ENCODE data around the gene DMD.

Gene DMD

DNA sequence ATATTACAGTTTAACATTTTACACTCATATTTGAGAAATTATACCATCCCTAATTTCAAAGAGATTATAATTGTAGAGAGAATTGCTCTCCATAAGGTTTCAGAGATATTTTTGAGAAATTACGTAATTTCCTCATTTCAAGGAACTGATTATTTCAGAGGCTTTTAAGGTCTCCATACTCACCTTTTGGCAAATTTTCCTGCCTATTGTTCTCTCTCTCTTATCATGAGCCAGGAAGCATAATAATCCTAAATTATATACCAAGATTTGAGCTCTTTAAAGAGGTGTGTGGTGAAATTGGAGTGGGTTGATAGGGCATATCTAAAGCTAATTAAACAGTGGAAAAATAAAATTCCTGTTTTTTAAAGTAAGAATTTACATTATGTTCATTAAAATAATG lies 1890.6 kb downstream of the DMD start:
- no peak for DNase-seq (ENCODE audit: low read depth)
- TF ChIP-seq, protein P1, sequence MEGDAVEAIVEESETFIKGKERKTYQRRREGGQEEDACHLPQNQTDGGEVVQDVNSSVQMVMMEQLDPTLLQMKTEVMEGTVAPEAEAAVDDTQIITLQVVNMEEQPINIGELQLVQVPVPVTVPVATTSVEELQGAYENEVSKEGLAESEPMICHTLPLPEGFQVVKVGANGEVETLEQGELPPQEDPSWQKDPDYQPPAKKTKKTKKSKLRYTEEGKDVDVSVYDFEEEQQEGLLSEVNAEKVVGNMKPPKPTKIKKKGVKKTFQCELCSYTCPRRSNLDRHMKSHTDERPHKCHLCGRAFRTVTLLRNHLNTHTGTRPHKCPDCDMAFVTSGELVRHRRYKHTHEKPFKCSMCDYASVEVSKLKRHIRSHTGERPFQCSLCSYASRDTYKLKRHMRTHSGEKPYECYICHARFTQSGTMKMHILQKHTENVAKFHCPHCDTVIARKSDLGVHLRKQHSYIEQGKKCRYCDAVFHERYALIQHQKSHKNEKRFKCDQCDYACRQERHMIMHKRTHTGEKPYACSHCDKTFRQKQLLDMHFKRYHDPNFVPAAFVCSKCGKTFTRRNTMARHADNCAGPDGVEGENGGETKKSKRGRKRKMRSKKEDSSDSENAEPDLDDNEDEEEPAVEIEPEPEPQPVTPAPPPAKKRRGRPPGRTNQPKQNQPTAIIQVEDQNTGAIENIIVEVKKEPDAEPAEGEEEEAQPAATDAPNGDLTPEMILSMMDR (conservative IDR thresholded peaks at IDR 0.05; ENCODE audit: control insufficient read depth, insufficient read depth, low read depth, low read length): no peak
- no peak overlapping the region for H3K4me3 ChIP-seq (ENCODE audit: control insufficient read depth, low read depth, low read length)

DNA sequence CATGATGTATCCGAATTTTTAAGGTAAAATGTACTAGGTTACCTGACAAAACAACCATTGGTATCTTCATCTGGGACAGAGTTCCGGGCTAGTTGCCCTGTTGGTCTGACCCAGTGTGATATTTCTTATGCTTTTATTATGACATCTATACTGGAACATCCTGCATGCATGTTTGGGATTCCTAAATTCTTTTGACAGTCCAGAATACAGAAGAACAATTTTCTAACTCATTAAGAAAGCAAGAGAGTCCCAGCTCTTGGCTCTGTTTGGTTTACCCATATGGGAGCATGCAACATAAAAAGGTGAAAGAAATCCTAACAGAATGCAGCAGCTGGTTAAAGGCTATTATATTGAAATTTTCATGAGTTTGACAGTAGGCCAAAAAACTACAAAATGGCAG lies 1891.8 kb downstream of the DMD start:
- no peak for DNase-seq (ENCODE audit: low read depth)
- H3K4me3 ChIP-seq (ENCODE audit: control insufficient read depth, low read depth, low read length): no peak overlapping the region
- TF ChIP-seq, protein P1 (conservative IDR thresholded peaks at IDR 0.05; ENCODE audit: control insufficient read depth, insufficient read depth, low read depth, low read length): no peak

DNA sequence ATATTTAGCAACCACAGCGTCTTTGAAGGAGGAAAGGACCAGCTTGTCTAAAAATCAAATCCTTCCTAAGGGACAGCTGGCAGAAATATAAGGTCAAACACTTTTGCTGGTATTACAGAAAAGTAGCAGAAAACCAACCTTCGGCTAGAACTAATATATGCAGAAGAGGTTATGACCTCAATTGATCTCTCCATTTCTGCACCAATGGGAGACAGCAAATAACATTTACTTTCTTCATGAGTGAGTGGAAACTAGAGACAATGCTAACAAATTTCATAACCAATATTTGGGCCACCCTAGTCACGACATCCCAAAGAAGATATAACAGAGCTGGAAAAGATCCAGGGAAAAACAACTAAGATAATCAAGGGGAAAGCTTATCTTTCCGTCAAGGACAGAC lies 1892.5 kb downstream of the DMD start:
- DNase-seq (ENCODE audit: low read depth): no peak
- TF ChIP-seq, protein P1 (conservative IDR thresholded peaks at IDR 0.05; ENCODE audit: control insufficient read depth, insufficient read depth, low read depth, low read length): no peak
- H3K4me3 ChIP-seq (ENCODE audit: control insufficient read depth, low read depth, low read length): no peak overlapping the region

DNA sequence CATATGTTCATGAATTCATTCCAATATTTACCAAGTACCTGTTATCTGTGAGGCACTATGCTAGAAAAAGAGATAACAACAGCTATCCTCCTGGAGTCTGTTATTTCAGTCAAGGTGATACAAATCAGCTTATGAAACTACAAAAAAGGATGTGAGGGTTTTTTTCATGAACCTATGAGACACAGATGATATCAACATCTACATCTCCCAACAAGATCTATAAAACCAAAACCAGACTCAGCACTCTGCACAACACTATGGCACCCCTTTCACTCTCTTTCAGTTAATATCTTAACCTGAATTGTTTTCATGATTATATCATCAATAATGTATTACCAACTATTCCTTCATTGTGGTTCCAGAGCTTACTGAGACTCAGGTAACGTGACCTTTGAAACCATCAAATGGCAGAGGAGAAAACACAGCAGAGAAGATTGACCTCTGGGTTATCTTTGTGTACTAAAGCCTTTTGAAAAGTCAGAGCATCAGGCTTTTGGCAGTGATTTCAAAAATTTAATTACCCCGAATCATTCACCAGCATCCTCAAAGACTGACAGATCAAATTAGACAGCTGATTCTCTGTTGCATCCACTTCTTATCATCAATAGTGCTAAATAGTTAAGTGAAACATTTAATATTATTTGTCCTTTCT lies 1894.9 kb downstream of the DMD start:
- TF ChIP-seq, protein P1 (conservative IDR thresholded peaks at IDR 0.05; ENCODE audit: control insufficient read depth, insufficient read depth, low read depth, low read length): no peak
- no peak for DNase-seq (ENCODE audit: low read depth)
- no peak overlapping the region for H3K4me3 ChIP-seq (ENCODE audit: control insufficient read depth, low read depth, low read length)

DNA sequence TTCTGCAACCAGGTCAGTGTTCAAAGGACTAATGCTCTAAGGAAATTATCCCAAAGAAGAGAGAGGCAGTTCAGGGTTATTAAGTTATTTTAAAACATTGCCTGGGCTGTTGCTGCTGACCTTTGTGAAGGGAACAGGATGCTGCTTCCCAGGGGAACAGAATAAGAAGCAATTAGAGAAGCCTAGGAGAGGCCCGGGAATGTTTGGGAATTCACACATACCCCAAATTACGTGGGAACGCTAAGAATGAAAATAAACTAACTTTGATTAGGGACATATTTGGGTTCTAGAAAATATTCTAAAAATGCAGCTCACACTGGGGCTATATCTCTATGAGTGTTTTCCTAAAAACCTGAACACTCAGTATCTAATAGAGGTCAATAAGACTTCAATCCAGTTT lies 1896.4 kb downstream of the DMD start:
- DNase-seq (ENCODE audit: low read depth): peak; percentile 29
- H3K4me3 ChIP-seq (ENCODE audit: control insufficient read depth, low read depth, low read length): no peak overlapping the region
- TF ChIP-seq, protein P1 (conservative IDR thresholded peaks at IDR 0.05; ENCODE audit: control insufficient read depth, insufficient read depth, low read depth, low read length): no peak

DNA sequence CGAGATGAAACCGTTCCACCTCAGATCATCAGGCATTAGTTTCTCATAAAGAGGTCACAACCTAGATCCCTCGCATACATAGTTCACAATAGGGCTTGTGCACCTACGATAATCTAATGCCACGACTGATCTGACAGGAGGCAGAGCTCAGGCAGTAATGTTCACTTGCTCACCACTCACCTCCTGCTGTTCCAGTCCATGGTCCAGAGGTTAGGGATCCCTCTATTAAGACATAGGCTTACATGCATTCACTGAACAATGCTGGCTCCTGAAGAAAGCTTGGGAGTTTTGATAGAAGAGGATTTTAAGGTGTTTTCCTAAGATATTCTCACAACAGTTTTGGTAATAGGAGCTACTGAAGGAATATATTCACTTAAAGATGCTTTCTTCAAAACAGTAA lies 1903.4 kb downstream of the DMD start:
- H3K4me3 ChIP-seq (ENCODE audit: control insufficient read depth, low read depth, low read length): no peak overlapping the region
- DNase-seq (ENCODE audit: low read depth): no peak
- TF ChIP-seq, protein P1 (conservative IDR thresholded peaks at IDR 0.05; ENCODE audit: control insufficient read depth, insufficient read depth, low read depth, low read length): no peak

Data from fibroblast of mammary gland (primary cell).